GM13977 (cell line): Measurements from ENCODE around the gene PRH1.

ENCODE experiments used
- DNase-seq: peaks from one replicate; pipeline ENCODE4 v3.0.0; 2012; ENCODE audit warnings: low spot score
- in situ Hi-C: fragments of 300-500 bp; cut with MboI; formaldehyde crosslinking; loops from one replicate; pipeline ENCODE4 v1.12.0; 2022; ENCODE audit warnings: low sequenced_read_pairs, low pct_unique_long_range_greater_than_20kb, mixed read lengths, inconsistent platforms; ENCODE audit not compliant: unreplicated experiment
- TF ChIP-seq, protein P1 (sequence below): IDR thresholded peaks from 2 replicates; pipeline ENCODE4 v1.5.1; 2012; ENCODE audit warnings: mild to moderate bottlenecking, control low read depth; ENCODE audit not compliant: insufficient read depth; ENCODE audit errors: extremely low read depth, missing control alignments

PRH1 gene

DNA sequence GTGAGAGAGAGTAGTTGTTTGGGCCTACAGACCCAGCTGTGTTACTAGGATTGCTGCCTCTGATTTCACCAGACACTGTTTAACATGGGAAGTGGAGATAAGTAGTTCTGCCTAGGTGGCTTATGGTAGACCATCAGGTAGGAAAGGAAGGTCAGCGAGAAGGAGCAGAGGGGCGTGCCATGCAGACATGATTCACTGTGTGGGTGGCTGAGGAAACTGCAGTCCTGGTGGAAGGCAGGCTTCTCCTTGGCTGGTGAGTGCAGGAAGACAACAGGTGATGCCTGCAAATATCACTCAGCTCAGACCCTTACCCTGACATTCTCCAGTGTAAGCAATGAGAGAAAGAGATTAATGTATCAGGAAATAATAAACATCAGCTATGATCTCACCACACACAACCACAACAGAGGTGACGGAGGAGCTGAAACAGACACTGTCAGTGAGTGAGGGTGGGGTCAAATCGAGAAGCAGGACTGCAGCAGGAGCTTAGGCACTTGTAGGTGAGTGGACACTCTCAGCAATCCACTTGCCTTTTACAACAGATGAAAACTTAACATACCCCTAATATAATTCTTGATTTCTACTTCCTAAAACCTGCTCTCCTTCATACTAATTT, 32.7 kb downstream of the PRH1 start:
- DNase-seq = no peak
- TF ChIP-seq, protein P1, sequence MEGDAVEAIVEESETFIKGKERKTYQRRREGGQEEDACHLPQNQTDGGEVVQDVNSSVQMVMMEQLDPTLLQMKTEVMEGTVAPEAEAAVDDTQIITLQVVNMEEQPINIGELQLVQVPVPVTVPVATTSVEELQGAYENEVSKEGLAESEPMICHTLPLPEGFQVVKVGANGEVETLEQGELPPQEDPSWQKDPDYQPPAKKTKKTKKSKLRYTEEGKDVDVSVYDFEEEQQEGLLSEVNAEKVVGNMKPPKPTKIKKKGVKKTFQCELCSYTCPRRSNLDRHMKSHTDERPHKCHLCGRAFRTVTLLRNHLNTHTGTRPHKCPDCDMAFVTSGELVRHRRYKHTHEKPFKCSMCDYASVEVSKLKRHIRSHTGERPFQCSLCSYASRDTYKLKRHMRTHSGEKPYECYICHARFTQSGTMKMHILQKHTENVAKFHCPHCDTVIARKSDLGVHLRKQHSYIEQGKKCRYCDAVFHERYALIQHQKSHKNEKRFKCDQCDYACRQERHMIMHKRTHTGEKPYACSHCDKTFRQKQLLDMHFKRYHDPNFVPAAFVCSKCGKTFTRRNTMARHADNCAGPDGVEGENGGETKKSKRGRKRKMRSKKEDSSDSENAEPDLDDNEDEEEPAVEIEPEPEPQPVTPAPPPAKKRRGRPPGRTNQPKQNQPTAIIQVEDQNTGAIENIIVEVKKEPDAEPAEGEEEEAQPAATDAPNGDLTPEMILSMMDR = no peak
- in situ Hi-C loops = no loop called here

DNA sequence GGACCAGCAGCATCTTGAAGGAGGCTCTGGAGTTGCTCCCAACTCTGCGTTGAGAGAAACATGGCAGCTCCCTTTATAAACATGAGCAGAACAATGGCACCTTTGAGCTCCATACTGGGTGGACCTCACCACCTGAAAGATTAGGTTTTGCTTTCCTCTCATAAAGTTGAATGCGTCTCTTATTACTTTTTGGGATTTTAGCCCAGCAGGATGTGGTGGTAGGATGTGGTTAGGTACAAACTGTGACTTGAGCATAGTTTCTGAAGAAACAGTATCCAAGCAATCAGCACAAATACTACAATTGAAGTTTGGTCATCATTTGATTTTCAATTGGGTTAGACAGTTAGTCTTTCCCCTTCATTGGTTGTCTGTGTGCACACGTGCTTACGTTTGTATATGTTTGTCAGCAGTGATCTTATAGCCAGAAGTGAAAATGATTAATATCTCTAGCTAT, 34.6 kb downstream of the PRH1 start, which contains the start of gene PRR4:
TSS of gene PRR4 (minus strand) at position 51 of the 454 bp plus-strand sequence. CDS start at position 13, 38 bp downstream.
- no peak for DNase-seq
- TF ChIP-seq, protein P1 = no peak
- in situ Hi-C loops = no loop called here

DNA sequence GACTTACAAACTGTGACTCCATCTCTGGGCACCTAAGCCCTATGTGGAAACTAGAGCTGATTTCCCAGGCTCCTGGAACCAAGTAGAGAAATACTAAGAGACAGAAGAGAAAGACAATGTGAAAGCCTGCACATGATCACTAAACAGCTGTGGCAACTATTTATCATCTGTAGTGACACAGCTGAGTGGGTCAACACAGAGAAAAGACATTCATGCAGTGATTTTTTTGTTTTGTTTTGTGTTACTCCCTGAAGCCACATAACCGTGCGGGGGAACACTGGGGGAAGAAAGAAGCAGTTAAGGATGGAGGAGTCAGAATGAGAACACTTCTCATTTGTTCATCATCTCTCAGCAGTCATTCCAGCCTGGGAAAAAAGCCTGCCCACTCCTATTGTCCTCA, 36.3 kb downstream of the PRH1 start:
- no peak for DNase-seq
- in situ Hi-C loops = no loop called here
- TF ChIP-seq, protein P1 = no peak

DNA sequence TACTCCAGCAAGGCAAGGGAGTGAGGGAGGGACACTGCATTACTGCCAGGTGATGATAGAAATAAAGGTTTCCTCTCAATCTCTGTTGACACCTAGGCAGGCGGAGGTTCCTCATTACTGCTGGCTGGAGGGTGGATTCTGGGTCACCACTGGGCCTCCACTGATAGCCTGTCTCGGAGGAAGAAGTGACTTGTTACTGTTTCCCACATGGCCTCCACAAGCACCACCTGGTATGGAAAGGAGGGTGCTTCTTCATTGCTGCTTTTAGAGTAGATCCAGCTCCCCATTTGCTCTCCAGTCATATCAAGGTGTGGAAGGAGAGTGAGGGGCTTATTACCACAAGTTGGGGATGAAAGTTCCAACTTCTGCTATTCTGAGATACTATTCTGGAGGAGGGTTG, 41.2 kb downstream of the PRH1 start:
- TF ChIP-seq, protein P1 = no peak
- in situ Hi-C loops = no loop called here
- DNase-seq = no peak

DNA sequence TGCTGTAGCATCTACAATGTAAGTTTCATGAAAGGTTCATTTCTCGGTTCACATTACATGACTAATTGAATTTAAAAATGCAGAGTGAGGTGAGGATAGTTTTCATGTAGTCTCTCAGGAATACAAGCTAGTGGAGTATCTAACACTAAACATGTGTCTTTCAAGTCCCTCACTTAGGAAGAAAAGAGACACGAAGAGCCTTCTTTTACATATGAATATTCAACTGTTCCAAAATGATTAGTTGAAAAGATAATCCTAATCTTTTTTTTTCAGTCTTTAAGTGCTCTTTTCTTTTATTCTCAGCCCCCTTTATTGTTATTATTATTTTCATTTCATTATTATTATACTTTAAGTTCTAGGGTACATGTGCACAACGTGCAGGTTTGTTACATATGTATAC, 45.6 kb downstream of the PRH1 start:
- in situ Hi-C loops = no loop called here
- TF ChIP-seq, protein P1 = no peak
- no peak for DNase-seq
